Fibroblast of the aortic adventitia (primary cell): ENCODE results near the gene SPOUT1. TPM values are rescaled to one million over a fixed set of nuclear protein-coding genes. Genes with fewer than 3 reads are reported as not detected.
"Not testable (repeated sequence)": the region's sequence is repeated elsewhere in the genome, so short reads cannot be mapped to it uniquely, and the experiment has no call there.

Experiments used
- DNase-seq: peaks from one replicate; pipeline ENCODE4 v3.0.0-alpha.2; 2010; ENCODE audit warnings: low read depth
- H3K4me3 ChIP-seq: 2 replicates; pipeline ENCODE4 v1.5.1; 2011; ENCODE audit warnings: low read depth, mild to moderate bottlenecking, control low read depth, low read length, moderate library complexity
- CTCF ChIP-seq: IDR thresholded peaks from 2 replicates; pipeline ENCODE4 v1.5.1; 2011; ENCODE audit warnings: mild to moderate bottlenecking, low read length, control low read depth, inconsistent platforms; ENCODE audit not compliant: insufficient read depth
- total RNA-seq: library from RNA; depleted of rRNA; stranded (reverse); fragments of >200 nt; gene quantifications from 2 replicates; pipeline ENCODE4 v1.2.3, GENCODE V29; 2012; ENCODE audit warnings: low replicate concordance

The SPOUT1 gene
- total RNA-seq, 1 donor, result 14.9 TPM

DNA sequence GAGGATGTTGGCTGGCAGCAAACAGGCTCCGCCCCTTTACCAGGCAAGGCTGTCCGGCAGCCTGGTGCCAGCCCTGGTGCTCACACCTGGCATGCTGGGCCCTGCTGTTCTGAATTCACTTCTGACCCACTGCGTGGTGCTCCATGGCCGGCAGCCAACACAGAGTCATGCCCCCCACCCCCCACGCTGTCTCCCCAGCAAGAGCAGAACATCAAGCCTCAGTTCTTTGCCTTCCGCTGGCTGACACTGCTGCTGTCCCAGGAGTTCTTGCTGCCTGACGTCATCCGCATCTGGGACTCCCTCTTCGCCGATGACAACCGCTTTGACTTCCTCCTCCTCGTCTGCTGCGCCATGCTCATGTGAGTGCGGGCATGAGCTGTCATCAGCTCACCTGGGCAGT lies 23.9 kb downstream of the SPOUT1 start:
- no peak overlapping the region for H3K4me3 ChIP-seq
- no peak for DNase-seq
- TF ChIP-seq CTCF, result no peak

DNA sequence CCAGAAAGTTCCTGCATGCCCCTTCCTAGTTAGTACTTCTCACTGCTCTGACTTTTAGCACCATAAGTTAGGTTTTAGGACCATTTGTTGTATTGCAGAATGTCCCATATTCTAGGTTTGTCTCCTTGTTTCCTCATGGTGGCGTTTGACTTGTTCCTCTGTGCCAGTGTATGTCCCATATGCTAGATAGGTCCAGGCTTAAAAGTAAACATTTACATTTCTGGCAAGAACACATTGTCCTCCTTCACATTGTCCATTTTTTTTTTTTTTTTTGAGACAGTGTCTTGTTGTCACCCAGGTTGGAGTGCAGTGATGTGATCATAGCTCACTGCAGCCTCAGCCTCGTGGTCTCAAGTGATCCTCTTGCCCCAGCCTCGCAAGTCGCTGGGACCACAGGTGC lies 27.1 kb downstream of the SPOUT1 start:
- TF ChIP-seq CTCF, result no peak
- H3K4me3 ChIP-seq, result no peak overlapping the region
- DNase-seq, result no peak

DNA sequence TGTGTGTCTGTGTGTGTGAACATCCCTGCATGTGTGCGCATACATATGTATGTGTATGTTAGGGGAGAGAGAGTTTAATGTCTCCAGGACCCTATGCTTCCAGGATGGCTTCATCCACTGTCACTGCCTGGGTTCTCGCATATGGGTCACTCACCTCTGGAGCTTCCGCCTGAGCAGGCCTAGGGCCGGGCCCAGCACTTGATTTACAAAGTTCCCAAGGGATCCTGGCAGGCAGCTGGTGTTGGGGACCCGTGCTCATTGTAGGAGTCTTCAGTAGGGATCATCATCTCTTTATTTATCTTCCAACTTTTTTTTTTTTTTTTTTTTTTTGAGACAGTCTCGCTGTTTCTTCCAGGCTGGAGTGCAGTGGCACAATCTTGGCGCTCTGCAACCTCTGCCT lies 29.5 kb downstream of the SPOUT1 start:
- DNase-seq, result no peak
- no peak for TF ChIP-seq CTCF
- no peak overlapping the region for H3K4me3 ChIP-seq

GRCh38 chr9:128798896-128799295 lies 30.7 kb downstream of the SPOUT1 start:
- H3K4me3 ChIP-seq, result no peak overlapping the region
- DNase-seq, result no peak
- TF ChIP-seq CTCF, result no peak

DNA sequence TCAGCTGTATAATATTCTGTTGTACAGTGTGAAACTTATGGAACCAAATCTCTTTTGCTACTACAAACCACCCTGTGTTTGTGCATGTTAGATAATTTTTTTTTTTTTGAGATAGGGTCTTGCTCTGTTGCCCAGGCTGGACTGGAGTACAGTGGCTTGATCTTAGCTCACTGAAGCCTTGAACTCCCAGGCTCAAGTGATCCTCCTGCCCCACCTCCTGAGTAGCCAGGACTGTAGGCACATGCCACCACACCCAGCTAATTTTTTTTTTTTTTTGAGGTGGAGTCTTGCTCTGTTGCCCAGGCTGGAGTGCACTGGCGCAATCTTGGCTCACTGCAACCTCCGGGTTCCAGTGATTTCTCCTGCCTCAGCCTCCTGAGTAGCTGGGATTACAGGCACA lies 34.6 kb downstream of the SPOUT1 start:
- H3K4me3 ChIP-seq, DNase-seq: not testable (repeated sequence)

DNA sequence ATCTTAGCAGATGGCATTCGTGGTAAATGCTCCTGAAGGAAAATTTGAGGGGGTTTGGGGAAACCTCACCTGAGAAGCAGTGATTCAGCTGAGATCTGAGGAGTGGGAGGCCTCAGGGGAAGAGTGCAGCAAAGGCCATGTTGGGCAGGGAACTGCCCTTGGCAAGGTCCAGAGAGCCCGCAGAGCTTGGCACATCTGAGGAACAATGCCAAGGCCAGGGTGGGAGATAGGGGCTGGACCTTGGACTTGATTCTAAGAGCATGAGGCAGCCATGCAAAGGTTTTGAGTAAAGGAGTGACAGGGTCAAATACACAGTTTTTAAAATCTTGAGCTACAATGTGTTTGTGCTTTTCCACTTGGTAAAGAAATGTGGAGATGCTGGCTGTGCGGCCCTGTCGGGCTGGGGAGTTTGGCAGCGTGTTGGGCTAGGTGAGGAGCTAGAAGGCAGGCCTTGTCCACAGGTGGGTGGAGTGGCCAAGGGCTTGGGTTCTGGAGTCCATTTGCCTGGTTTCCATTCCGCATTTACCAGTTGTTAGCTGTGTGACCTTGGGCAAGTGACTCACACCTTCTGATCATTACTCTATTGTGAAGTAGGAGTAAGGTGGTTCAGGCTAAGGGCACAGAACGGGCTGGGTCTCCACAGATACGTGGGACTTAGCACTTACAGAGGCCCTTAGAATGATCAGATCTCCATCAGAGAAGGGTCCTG lies 36.5 kb downstream of the SPOUT1 start:
- TF ChIP-seq CTCF, result no peak
- DNase-seq, result no peak
- H3K4me3 ChIP-seq, result no peak overlapping the region

DNA sequence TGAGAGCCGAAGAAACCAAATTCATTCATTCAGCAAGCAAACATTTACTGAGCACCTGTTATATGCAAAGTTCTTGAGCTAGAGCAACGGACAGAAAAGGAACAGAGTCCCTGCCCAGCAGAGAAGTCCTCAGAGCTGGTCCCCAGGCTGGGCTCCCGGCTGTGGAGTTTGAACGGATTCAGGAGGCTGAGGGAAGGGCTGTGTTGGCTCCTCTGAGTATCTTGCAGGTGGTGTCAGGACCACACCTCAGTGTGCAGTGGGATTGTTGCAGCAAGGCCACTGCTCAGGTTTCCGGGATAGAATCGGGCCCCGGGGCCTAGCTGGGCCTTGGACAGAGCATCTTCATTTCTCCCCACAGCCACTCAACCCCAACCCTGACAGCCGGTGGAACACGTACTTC lies 37.5 kb downstream of the SPOUT1 start:
- no peak for DNase-seq

More for the DNA sequence above, 37.5 kb downstream of the SPOUT1 start:
- no peak overlapping the region for H3K4me3 ChIP-seq
- no peak for TF ChIP-seq CTCF
